Erythroblast (primary cell): ENCODE measurements around the gene SLC4A8.

ENCODE experiments used
- GATA1 ChIP-seq: IDR thresholded peaks from 2 replicates; pipeline ENCODE4 v1.6.1; 2011; ENCODE audit warnings: low read depth, mild to moderate bottlenecking, control low read depth, low read length, moderate library complexity
- POLR2A ChIP-seq: IDR thresholded peaks from 2 replicates; pipeline ENCODE4 v1.6.1; 2011; ENCODE audit warnings: mild to moderate bottlenecking, low read length

- no peak for TF ChIP-seq POLR2A
- no peak for TF ChIP-seq GATA1
Observed at GRCh38 chr12:51424094-51424661, 453 bp upstream of the SLC4A8 start.
